WTC11 (cell line): ENCODE data around the gene TEAD1. TPM values are rescaled to one million over a fixed set of nuclear protein-coding genes. Genes with fewer than 3 reads are reported as not detected.

ENCODE experiments used
- ATAC-seq: fragments of 200-7000 bp; cut with Tn5 transposase; 2 replicates; pipeline ENCODE4 v1.10.0; 2021; ENCODE audit warnings: mild to moderate bottlenecking, moderate library complexity
- CTCF ChIA-PET: fragments of 300-600 bp; sonication (Branson Sonifier 250); formaldehyde crosslinking; loops from one replicate; lab custom pipeline; 2021; ENCODE audit warnings: antibody characterized with exemption; lab: Charles Lee
- POLR2A ChIA-PET: fragments of 350-600 bp; sonication (Branson Sonifier 250); formaldehyde crosslinking; loops from one replicate; lab custom pipeline; 2021; ENCODE audit warnings: antibody characterized with exemption; lab: Charles Lee
- DNase-seq: peaks from one replicate; pipeline ENCODE4 v3.0.0; 2021; ENCODE audit warnings: low spot score
- H3K27ac Mint-ChIP-seq: 2 replicates; pipeline ENCODE4 v1.8.0; 2021; ENCODE audit warnings: mixed read lengths
- H3K27me3 Mint-ChIP-seq: 2 replicates; pipeline ENCODE4 v1.8.0; 2021; ENCODE audit warnings: low read depth, mild to moderate bottlenecking, moderate library complexity, mixed read lengths
- H3K36me3 Mint-ChIP-seq: 2 replicates; pipeline ENCODE4 v1.8.0; 2021; ENCODE audit warnings: mixed read lengths
- H3K4me1 Mint-ChIP-seq: 2 replicates; pipeline ENCODE4 v1.8.0; 2022; ENCODE audit warnings: mixed read lengths
- H3K4me3 Mint-ChIP-seq: 2 replicates; pipeline ENCODE4 v1.8.0; 2021; ENCODE audit warnings: mild to moderate bottlenecking, moderate library complexity, mixed read lengths
- H3K9me3 Mint-ChIP-seq: 2 replicates; pipeline ENCODE4 v1.8.0; 2021; ENCODE audit warnings: mixed read lengths
- ARID4B ChIP-seq: sonication (generic); formaldehyde crosslinking; IDR thresholded peaks from 2 replicates; pipeline ENCODE4 v1.8.0; 2023; ENCODE audit warnings: missing genetic modification reagents, mild to moderate bottlenecking, borderline replicate concordance
- CDX4 ChIP-seq: fragments of 250-450 bp; sonication (Bioruptor Pico); IDR thresholded peaks from 2 replicates; pipeline ENCODE4 v1.9.0; 2021; ENCODE audit warnings: moderate library complexity, mild to moderate bottlenecking, inconsistent platforms, borderline replicate concordance
- EMX1 ChIP-seq: fragments of 250-450 bp; sonication (Bioruptor Pico); IDR thresholded peaks from 2 replicates; pipeline ENCODE4 v1.8.0; 2021; ENCODE audit warnings: mild to moderate bottlenecking
- ERG ChIP-seq: fragments of 250-450 bp; sonication (Bioruptor Pico); IDR thresholded peaks from 2 replicates; pipeline ENCODE4 v1.8.0; 2021; ENCODE audit warnings: mild to moderate bottlenecking
- NFATC4 ChIP-seq: fragments of 250-450 bp; sonication (Bioruptor Pico); IDR thresholded peaks from 2 replicates; pipeline ENCODE4 v1.9.0; 2021; ENCODE audit warnings: mild to moderate bottlenecking
- SMAD4 ChIP-seq: sonication (generic); formaldehyde crosslinking; IDR thresholded peaks from 2 replicates; pipeline ENCODE4 v1.8.0; 2022; ENCODE audit warnings: mild to moderate bottlenecking, missing genetic modification reagents
- TP53 ChIP-seq: sonication (generic); formaldehyde crosslinking; IDR thresholded peaks from 2 replicates; pipeline ENCODE4 v1.8.1; 2023; ENCODE audit warnings: mild to moderate bottlenecking, missing genetic modification reagents
- ZBTB21 ChIP-seq: sonication (generic); formaldehyde crosslinking; IDR thresholded peaks from 2 replicates; pipeline ENCODE4 v1.8.1; 2023; ENCODE audit warnings: mild to moderate bottlenecking, missing genetic modification reagents, borderline replicate concordance
- ZNF396 ChIP-seq: fragments of 250-450 bp; sonication (Bioruptor Pico); IDR thresholded peaks from 2 replicates; pipeline ENCODE4 v1.8.0; 2021; ENCODE audit warnings: mild to moderate bottlenecking, moderate library complexity, borderline replicate concordance
- total RNA-seq: library from RNA; stranded (reverse); gene quantifications from 3 replicates; pipeline ENCODE4 v1.2.3, GENCODE V29; 2021
- TF ChIP-seq, protein P1 (sequence below): sonication (generic); formaldehyde crosslinking; conservative IDR thresholded peaks from 2 replicates; pipeline ENCODE4 v1.8.1; 2023; ENCODE audit warnings: mild to moderate bottlenecking, low read depth, missing genetic modification reagents, moderate library complexity
- TF ChIP-seq, protein P2 (sequence below): sonication (generic); formaldehyde crosslinking; IDR thresholded peaks from 2 replicates; pipeline ENCODE4 v1.8.1; 2022; ENCODE audit warnings: mild to moderate bottlenecking, missing genetic modification reagents, moderate library complexity, borderline replicate concordance
- TF ChIP-seq, protein P3 (sequence below): sonication (generic); formaldehyde crosslinking; IDR thresholded peaks from 2 replicates; pipeline ENCODE4 v1.8.1; 2022; ENCODE audit warnings: low read depth, missing genetic modification reagents, borderline replicate concordance

The TEAD1 gene
- total RNA-seq, 1 experiment from 2014 or later, result 79.9 TPM

DNA sequence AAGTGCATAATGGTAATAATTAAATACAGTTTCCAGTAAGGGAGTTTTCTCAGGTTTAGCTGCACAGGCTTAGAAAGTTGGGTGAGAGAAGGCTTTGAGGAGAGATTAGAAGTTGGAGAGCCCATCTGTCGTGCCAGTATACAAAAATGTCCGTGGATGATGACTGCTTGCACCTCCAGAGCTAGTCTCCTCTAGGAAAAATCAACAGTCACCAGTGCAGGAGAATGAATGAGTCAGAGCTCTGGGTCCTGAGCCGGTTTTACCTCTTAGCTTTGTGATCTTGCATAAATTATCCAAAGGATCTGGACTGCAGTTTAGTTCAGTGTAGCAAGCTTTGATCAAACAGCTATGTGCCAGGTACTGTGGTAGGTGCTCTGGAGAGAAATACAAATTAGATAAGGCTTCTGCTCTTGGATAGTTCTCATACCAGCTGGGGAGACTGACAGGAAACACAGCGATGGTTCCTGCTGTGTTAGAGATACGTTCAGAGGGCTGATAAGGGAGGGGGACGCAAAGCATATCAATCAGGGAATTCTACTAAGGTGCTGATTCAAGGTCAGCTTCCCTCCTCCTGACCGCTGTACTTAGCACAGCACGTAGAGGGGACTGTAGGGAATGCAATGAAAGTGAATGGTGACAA is 125.9 kb downstream of the TEAD1 start:
- H3K27me3 Mint-ChIP-seq, result no peaks in the 10 kb centered on the region
- H3K9me3 Mint-ChIP-seq, result no peaks in the 10 kb centered on the region
- TF ChIP-seq TP53 (CRISPR knock-in tag) (no peak), ERG (CRISPR knock-in tag) (no peak), EMX1 (CRISPR knock-in tag) (no peak), ARID4B (CRISPR knock-in tag) (no peak), CDX4 (no peak), SMAD4 (CRISPR knock-in tag) (no peak), ZNF396 (CRISPR knock-in tag) (no peak), NFATC4 (CRISPR knock-in tag) (no peak), ZBTB21 (CRISPR knock-in tag) (no peak)
- TF ChIP-seq, protein P1, sequence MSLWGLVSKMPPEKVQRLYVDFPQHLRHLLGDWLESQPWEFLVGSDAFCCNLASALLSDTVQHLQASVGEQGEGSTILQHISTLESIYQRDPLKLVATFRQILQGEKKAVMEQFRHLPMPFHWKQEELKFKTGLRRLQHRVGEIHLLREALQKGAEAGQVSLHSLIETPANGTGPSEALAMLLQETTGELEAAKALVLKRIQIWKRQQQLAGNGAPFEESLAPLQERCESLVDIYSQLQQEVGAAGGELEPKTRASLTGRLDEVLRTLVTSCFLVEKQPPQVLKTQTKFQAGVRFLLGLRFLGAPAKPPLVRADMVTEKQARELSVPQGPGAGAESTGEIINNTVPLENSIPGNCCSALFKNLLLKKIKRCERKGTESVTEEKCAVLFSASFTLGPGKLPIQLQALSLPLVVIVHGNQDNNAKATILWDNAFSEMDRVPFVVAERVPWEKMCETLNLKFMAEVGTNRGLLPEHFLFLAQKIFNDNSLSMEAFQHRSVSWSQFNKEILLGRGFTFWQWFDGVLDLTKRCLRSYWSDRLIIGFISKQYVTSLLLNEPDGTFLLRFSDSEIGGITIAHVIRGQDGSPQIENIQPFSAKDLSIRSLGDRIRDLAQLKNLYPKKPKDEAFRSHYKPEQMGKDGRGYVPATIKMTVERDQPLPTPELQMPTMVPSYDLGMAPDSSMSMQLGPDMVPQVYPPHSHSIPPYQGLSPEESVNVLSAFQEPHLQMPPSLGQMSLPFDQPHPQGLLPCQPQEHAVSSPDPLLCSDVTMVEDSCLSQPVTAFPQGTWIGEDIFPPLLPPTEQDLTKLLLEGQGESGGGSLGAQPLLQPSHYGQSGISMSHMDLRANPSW (CRISPR knock-in tag), result no peak
- TF ChIP-seq, protein P2, sequence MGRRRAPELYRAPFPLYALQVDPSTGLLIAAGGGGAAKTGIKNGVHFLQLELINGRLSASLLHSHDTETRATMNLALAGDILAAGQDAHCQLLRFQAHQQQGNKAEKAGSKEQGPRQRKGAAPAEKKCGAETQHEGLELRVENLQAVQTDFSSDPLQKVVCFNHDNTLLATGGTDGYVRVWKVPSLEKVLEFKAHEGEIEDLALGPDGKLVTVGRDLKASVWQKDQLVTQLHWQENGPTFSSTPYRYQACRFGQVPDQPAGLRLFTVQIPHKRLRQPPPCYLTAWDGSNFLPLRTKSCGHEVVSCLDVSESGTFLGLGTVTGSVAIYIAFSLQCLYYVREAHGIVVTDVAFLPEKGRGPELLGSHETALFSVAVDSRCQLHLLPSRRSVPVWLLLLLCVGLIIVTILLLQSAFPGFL, result no peak
- TF ChIP-seq, protein P3, sequence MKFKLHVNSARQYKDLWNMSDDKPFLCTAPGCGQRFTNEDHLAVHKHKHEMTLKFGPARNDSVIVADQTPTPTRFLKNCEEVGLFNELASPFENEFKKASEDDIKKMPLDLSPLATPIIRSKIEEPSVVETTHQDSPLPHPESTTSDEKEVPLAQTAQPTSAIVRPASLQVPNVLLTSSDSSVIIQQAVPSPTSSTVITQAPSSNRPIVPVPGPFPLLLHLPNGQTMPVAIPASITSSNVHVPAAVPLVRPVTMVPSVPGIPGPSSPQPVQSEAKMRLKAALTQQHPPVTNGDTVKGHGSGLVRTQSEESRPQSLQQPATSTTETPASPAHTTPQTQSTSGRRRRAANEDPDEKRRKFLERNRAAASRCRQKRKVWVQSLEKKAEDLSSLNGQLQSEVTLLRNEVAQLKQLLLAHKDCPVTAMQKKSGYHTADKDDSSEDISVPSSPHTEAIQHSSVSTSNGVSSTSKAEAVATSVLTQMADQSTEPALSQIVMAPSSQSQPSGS (CRISPR knock-in tag), result no peak
- H3K27ac Mint-ChIP-seq, result peak overlapping the region; percentile 94
- POLR2A ChIA-PET, result interaction anchor here (1.0 to 2.0 kb wide), 2 partner anchors 11 to 64 kb away, joined by 3 to 9 read pairs; no protein-coding TSS in a partner anchor
- ATAC-seq, result peak; percentile 60
- peak overlapping the region; percentile 22 for H3K4me3 Mint-ChIP-seq
- DNase-seq, result no peak
- peaks cover 7% of the 10 kb centered on the region for H3K36me3 Mint-ChIP-seq
- peaks cover 73% of the 10 kb centered on the region for H3K4me1 Mint-ChIP-seq
- CTCF ChIA-PET, result interaction anchor here (0.9 to 1.7 kb wide), 5 partner anchors 28 to 434 kb away, joined by 3 to 7 read pairs (median 3); no protein-coding TSS in a partner anchor
